CD14-positive monocyte (primary cell): Measurements from ENCODE around the gene TMEM167B. TPM values are rescaled to one million over a fixed set of nuclear protein-coding genes. Genes with fewer than 3 reads are reported as not detected.

Experiments used
- DNase-seq, 3 donors: peaks; one replicate each; pipeline ENCODE4 v3.0.0-alpha.2; 2011 to 2022
- H2AFZ ChIP-seq: 2 replicates; pipeline ENCODE4 v1.6.0; 2012; ENCODE audit warnings: mild to moderate bottlenecking, low read depth, low read length, inconsistent platforms; ENCODE audit not compliant: insufficient read depth, poor library complexity, severe bottlenecking
- H3K27ac ChIP-seq, 2 donors: 1 replicate in 1 of 2; 2 replicates in 1 of 2; pipeline ENCODE4 v1.5.1; 2012 to 2013; ENCODE audit warnings: low read length in 2 of 2, control low read depth in 1 of 2, inconsistent platforms in 1 of 2, low read depth in 1 of 2, mild to moderate bottlenecking in 1 of 2
- H3K27me3 ChIP-seq, 2 donors: one replicate each; pipeline versions ENCODE4 v1.6.0 to v1.6.1; 2011 to 2013; ENCODE audit warnings: low read length in 2 of 2; ENCODE audit not compliant: control insufficient read depth in 2 of 2, insufficient read depth in 2 of 2
- H3K36me3 ChIP-seq, 2 donors: replicated peaks in 1 of 2; 1 replicate in 1 of 2; 2 replicates in 1 of 2; pipeline versions ENCODE4 v1.5.1 to v1.6.1; 2012 to 2013; ENCODE audit warnings: low read length in 2 of 2, control low read depth in 1 of 2, inconsistent platforms in 1 of 2, mild to moderate bottlenecking in 1 of 2; ENCODE audit not compliant: insufficient read depth in 2 of 2, control insufficient read depth in 1 of 2
- H3K4me1 ChIP-seq, 2 donors: 1 replicate in 1 of 2; 2 replicates in 1 of 2; pipeline versions ENCODE4 v1.5.1 to v1.6.1; 2012 to 2013; ENCODE audit warnings: low read length in 2 of 2, control low read depth in 1 of 2, inconsistent platforms in 1 of 2, mild to moderate bottlenecking in 1 of 2, moderate library complexity in 1 of 2; ENCODE audit not compliant: insufficient read depth in 2 of 2, control insufficient read depth in 1 of 2
- H3K4me2 ChIP-seq: replicated peaks from 2 replicates; pipeline ENCODE3; 2012; ENCODE audit warnings: low read length, moderate library complexity, mild to moderate bottlenecking; ENCODE audit not compliant: poor library complexity, severe bottlenecking; ENCODE audit errors: extremely low read depth
- H3K4me3 ChIP-seq, 3 experiments: fragments of 200-600 bp in 1 of 3; sonication (generic) in 1 of 3; replicated peaks in 1 of 3; 1 replicate in 2 of 3; 2 replicates in 1 of 3; pipeline ENCODE4 v1.5.1; 2011 to 2013; ENCODE audit warnings: low read length in 3 of 3, mild to moderate bottlenecking in 3 of 3, control low read depth in 2 of 3, low read depth in 2 of 3, inconsistent platforms in 1 of 3, moderate library complexity in 1 of 3
- H3K79me2 ChIP-seq: 2 replicates; pipeline ENCODE4 v1.6.0; 2012; ENCODE audit warnings: mild to moderate bottlenecking, control low read depth, inconsistent platforms, low read length, moderate library complexity; ENCODE audit not compliant: insufficient read depth
- H3K9ac ChIP-seq: 2 replicates; pipeline ENCODE4 v1.6.0; 2017; ENCODE audit warnings: low read length, mild to moderate bottlenecking; ENCODE audit not compliant: insufficient read depth, poor library complexity, severe bottlenecking
- H3K9me3 ChIP-seq, 2 donors: replicated peaks in 1 of 2; 1 replicate in 1 of 2; 2 replicates in 1 of 2; pipeline versions ENCODE4 v1.5.1 to v1.6.1; 2012 to 2013; ENCODE audit warnings: low read length in 2 of 2, control low read depth in 1 of 2; ENCODE audit not compliant: control insufficient read depth in 1 of 2, insufficient read depth in 1 of 2
- H4K20me1 ChIP-seq: 2 replicates; pipeline ENCODE4 v1.6.0; 2012; ENCODE audit warnings: mild to moderate bottlenecking, low read length, control low read depth, moderate library complexity; ENCODE audit not compliant: insufficient read depth
- H3K27ac Mint-ChIP-seq, 7 donors: one replicate each; pipeline ENCODE4 v1.8.0; 2020; ENCODE audit warnings: mild to moderate bottlenecking in 7 of 7, mixed read lengths in 7 of 7, moderate library complexity in 6 of 7, inconsistent platforms in 2 of 7
- H3K27me3 Mint-ChIP-seq, 3 donors: one replicate each; pipeline ENCODE4 v1.8.0; 2021 to 2022; ENCODE audit warnings: low read depth in 3 of 3, mild to moderate bottlenecking in 3 of 3, mixed read lengths in 3 of 3, moderate library complexity in 3 of 3, inconsistent platforms in 1 of 3
- H3K36me3 Mint-ChIP-seq, 2 donors: one replicate each; pipeline ENCODE4 v1.8.0; 2020; ENCODE audit warnings: mixed read lengths in 2 of 2, inconsistent platforms in 1 of 2, mild to moderate bottlenecking in 1 of 2
- H3K4me1 Mint-ChIP-seq: one replicate; pipeline ENCODE4 v1.8.0; 2020; ENCODE audit warnings: mild to moderate bottlenecking, mixed read lengths
- H3K4me3 Mint-ChIP-seq, 2 donors: one replicate each; pipeline ENCODE4 v1.8.0; 2020; ENCODE audit warnings: mild to moderate bottlenecking in 2 of 2, mixed read lengths in 2 of 2, moderate library complexity in 1 of 2
- H3K9me3 Mint-ChIP-seq, 7 donors: one replicate each; pipeline ENCODE4 v1.8.0; 2020 to 2022; ENCODE audit warnings: mixed read lengths in 7 of 7, mild to moderate bottlenecking in 6 of 7, moderate library complexity in 6 of 7, inconsistent platforms in 2 of 7
- WGBS: methylation state at CpG from one replicate; pipeline ENCODE4 v1.1.5; 2013; ENCODE audit warnings: missing lambda C conversion rate; ENCODE audit not compliant: insufficient coverage; 5-methylcytosine and 5-hydroxymethylcytosine counted together
- intact Hi-C, 2 donors: fragments of 100-400 bp; cut with micrococcal nuclease; formaldehyde crosslinking; loops; one replicate each; pipeline versions ENCODE4 v1.15.0 to v1.15.1; 2023
- polyA plus RNA-seq, 3 donors: library from polyadenylated mRNA; depleted of rRNA in 1 of 3; unstranded in 2 of 3; stranded (reverse) in 1 of 3; fragments of 300-500 nt in 2 of 3; fragments of >200 nt in 1 of 3; fragmentation: Illumina TruSeq in 2 of 3; gene quantifications; 1 replicate in 2 of 3; 2 replicates in 1 of 3; pipeline ENCODE4 v1.2.3, GENCODE V29; 2012 to 2021
- TF ChIP-seq, protein P1 (sequence below): fragments of 200-600 bp; IDR thresholded peaks from one replicate; pipeline ENCODE4 v1.8.0; 2022; ENCODE audit warnings: antibody characterized with exemption, mild to moderate bottlenecking

TMEM167B gene
- polyA plus RNA-seq, 3 donors, result 39.2 to 50.8 (median 43.3) TPM

DNA sequence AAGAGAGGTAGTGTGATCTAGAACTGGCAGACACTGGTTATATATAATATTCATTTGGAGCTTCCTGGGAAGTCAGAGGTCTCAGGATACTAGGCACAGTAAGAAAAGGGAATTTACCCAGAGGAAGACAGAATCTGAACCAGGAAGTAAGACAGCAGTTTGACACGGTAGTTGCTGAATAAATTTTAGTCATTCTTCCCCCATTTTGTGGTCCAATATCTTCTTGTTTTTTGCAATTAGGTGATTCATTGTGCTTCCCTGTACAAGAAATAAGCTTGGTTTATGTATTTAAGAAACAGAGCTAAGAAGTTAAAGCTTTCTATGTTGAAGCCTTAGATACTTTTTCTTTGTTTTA is 1.3 kb downstream of the TMEM167B start:
- H3K4me1 ChIP-seq, result peaks cover 30 to 39% of the 10 kb centered on the region in 2 donors
- no peaks in the 10 kb centered on the region for H3K9me3 ChIP-seq
- H2AFZ ChIP-seq, result peak overlapping the region; percentile 78
- peak; percentile 68 to 92 (median 88) for DNase-seq
- H3K27ac Mint-ChIP-seq, result peak overlapping the region; percentile 98 to 99 (median 99)
- peaks cover 0 to 2% (median 0%) of the 10 kb centered on the region in 3 donors for H3K27me3 Mint-ChIP-seq
- H3K4me3 Mint-ChIP-seq, result peak overlapping the region; percentile 86 to 98
- H3K79me2 ChIP-seq, result peaks cover 63% of the 10 kb centered on the region
- H3K9me3 Mint-ChIP-seq, result peaks cover 0 to 5% (median 0%) of the 10 kb centered on the region in 7 donors
- TF ChIP-seq, protein P1, sequence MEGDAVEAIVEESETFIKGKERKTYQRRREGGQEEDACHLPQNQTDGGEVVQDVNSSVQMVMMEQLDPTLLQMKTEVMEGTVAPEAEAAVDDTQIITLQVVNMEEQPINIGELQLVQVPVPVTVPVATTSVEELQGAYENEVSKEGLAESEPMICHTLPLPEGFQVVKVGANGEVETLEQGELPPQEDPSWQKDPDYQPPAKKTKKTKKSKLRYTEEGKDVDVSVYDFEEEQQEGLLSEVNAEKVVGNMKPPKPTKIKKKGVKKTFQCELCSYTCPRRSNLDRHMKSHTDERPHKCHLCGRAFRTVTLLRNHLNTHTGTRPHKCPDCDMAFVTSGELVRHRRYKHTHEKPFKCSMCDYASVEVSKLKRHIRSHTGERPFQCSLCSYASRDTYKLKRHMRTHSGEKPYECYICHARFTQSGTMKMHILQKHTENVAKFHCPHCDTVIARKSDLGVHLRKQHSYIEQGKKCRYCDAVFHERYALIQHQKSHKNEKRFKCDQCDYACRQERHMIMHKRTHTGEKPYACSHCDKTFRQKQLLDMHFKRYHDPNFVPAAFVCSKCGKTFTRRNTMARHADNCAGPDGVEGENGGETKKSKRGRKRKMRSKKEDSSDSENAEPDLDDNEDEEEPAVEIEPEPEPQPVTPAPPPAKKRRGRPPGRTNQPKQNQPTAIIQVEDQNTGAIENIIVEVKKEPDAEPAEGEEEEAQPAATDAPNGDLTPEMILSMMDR, result no peak
- peaks cover 37 to 46% of the 10 kb centered on the region in 2 donors for H3K36me3 Mint-ChIP-seq
- H4K20me1 ChIP-seq, result peaks cover 13% of the 10 kb centered on the region
- peaks cover 36 to 43% of the 10 kb centered on the region in 2 donors for H3K36me3 ChIP-seq
- no CpG with 5 or more reads among the region's 1 CpG for WGBS
- intact Hi-C loops, result loop anchor here in 1 of 2 donors (2.0 to 5.0 kb wide), 2 partner anchors 17 to 50 kb away; partner anchors contain the start of gene WDR47
- peak overlapping the region; percentile 82 for H3K9ac ChIP-seq
- H3K4me2 ChIP-seq, result peak overlapping the region; percentile 91
- peak overlapping the region; percentile 96 to 98 for H3K27ac ChIP-seq
- H3K27me3 ChIP-seq, result no peaks in the 10 kb centered on the region
- peaks cover 35% of the 10 kb centered on the region for H3K4me1 Mint-ChIP-seq
- H3K4me3 ChIP-seq, result peak overlapping the region; percentile 80 to 97 (median 81)

DNA sequence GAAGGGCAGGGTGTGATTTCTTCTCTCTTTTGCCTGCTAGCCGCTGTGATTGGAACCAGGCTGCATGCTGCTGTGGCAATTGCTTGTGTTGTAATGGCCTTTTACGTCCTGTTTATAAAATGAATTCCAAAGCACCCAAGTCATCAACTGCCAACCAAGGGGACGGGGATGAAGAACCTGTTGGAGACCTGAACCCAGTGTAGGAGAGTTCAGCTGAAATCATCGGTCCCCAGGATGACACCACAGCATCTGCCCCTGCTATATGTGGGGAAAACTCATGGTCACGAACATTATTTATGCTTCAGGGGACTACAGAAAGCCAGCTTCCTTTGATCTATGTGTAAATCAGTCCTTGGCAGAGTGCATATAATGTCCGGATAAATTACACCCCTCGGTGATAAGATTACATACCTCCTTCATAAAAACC is 3.8 kb downstream of the TMEM167B start:
- intact Hi-C loops, result loop anchor here in 1 of 2 donors (5.0 kb wide), 1 partner anchor 52 kb away; the partner anchor contains the start of gene WDR47
- no peak overlapping the region for H2AFZ ChIP-seq
- H3K27ac ChIP-seq, result peak overlapping the region in 1 of 2 donors; percentile 43
- Mint-ChIP-seq H3K36me3 (peaks cover 41 to 49% of the 10 kb centered on the region in 2 donors), H3K4me1 (peaks cover 32% of the 10 kb centered on the region), H3K27me3 (no peaks in the 10 kb centered on the region), H3K4me3 (no peak overlapping the region), H3K9me3 (peaks cover 0 to 5% (median 0%) of the 10 kb centered on the region in 7 donors), H3K27ac (peak overlapping the region in 4 of 7 donors; percentile 36 to 68 (median 40))
- 100% methylated on average over 2 of the region's 7 CpGs for WGBS
- TF ChIP-seq, protein P1, result no peak
- H3K9ac ChIP-seq, result no peak overlapping the region
- no peak for DNase-seq
- H4K20me1 ChIP-seq, result peaks cover 14% of the 10 kb centered on the region
- peaks cover 63% of the 10 kb centered on the region for H3K79me2 ChIP-seq
- H3K36me3 ChIP-seq, result peaks cover 36 to 44% of the 10 kb centered on the region in 2 donors
- H3K4me2 ChIP-seq, result no peak overlapping the region
- peaks cover 25 to 31% of the 10 kb centered on the region in 2 donors for H3K4me1 ChIP-seq
- H3K9me3 ChIP-seq, result no peaks in the 10 kb centered on the region
- no peaks in the 10 kb centered on the region for H3K27me3 ChIP-seq
- H3K4me3 ChIP-seq, result no peak overlapping the region
